SK-N-SH treated with all-trans-retinoic acid at 6 μM for 48 hours (cell line): ENCODE results near the gene NSMF.

Experiments
- ATAC-seq: fragments of 200-7000 bp; cut with Tn5 transposase; 3 replicates; pipeline ENCODE4 v1.9.1; 2020; ENCODE audit warnings: mild to moderate bottlenecking, moderate library complexity
- ARNTL ChIP-seq: fragments of 450-650 bp; formaldehyde crosslinking; IDR thresholded peaks from 2 replicates; pipeline ENCODE4 v1.5.0; 2020; ENCODE audit warnings: low read depth, mild to moderate bottlenecking, moderate library complexity, borderline replicate concordance
- BACH2 ChIP-seq: fragments of 250-450 bp; sonication (Bioruptor Pico); IDR thresholded peaks from 2 replicates; pipeline ENCODE4 v1.9.0; 2021; ENCODE audit warnings: mild to moderate bottlenecking, borderline replicate concordance
- ESRRG ChIP-seq: fragments of 250-450 bp; sonication (Bioruptor Pico); IDR thresholded peaks from 2 replicates; pipeline ENCODE4 v1.6.1; 2021; ENCODE audit warnings: mild to moderate bottlenecking
- GLIS3 ChIP-seq: fragments of 250-450 bp; sonication (Bioruptor Pico); IDR thresholded peaks from 2 replicates; pipeline ENCODE4 v1.5.0; 2020; ENCODE audit warnings: mild to moderate bottlenecking, moderate library complexity
- ISL1 ChIP-seq: fragments of 250-450 bp; sonication (Bioruptor Pico); IDR thresholded peaks from 2 replicates; pipeline ENCODE4 v2.1.2; 2022; ENCODE audit warnings: mild to moderate bottlenecking, moderate library complexity
- OSR1 ChIP-seq: fragments of 250-450 bp; sonication (Bioruptor Pico); IDR thresholded peaks from 2 replicates; pipeline ENCODE4 v1.8.0; 2022; ENCODE audit warnings: moderate library complexity, mild to moderate bottlenecking, inconsistent platforms
- PPARA ChIP-seq: fragments of 250-450 bp; sonication (Bioruptor Pico); IDR thresholded peaks from 2 replicates; pipeline ENCODE4 v1.5.0; 2020; ENCODE audit warnings: mild to moderate bottlenecking, borderline replicate concordance
- RARB ChIP-seq: fragments of 250-450 bp; sonication (Bioruptor Pico); IDR thresholded peaks from 2 replicates; pipeline ENCODE4 v1.8.0; 2021; ENCODE audit warnings: mild to moderate bottlenecking, moderate library complexity
- SNAI2 ChIP-seq: fragments of 250-450 bp; sonication (Bioruptor Pico); IDR thresholded peaks from 2 replicates; pipeline ENCODE4 v1.5.0; 2020; ENCODE audit warnings: mild to moderate bottlenecking, moderate library complexity
- TCF4 ChIP-seq: fragments of 250-450 bp; sonication (Bioruptor Pico); IDR thresholded peaks from 2 replicates; pipeline ENCODE4 v1.8.0; 2021; ENCODE audit warnings: mild to moderate bottlenecking, moderate library complexity, borderline replicate concordance
- TOX ChIP-seq: fragments of 250-450 bp; sonication (Bioruptor Pico); IDR thresholded peaks from 2 replicates; pipeline ENCODE4 v1.8.0; 2021; ENCODE audit warnings: mild to moderate bottlenecking, moderate library complexity, borderline replicate concordance
- ZC3H10 ChIP-seq: fragments of 250-450 bp; sonication (Bioruptor Pico); IDR thresholded peaks from 2 replicates; pipeline ENCODE4 v1.5.1; 2021; ENCODE audit warnings: mild to moderate bottlenecking, moderate library complexity
- ZFP3 ChIP-seq: fragments of 250-450 bp; sonication (Bioruptor Pico); IDR thresholded peaks from 2 replicates; pipeline ENCODE4 v1.5.0; 2020; ENCODE audit warnings: mild to moderate bottlenecking, moderate library complexity
- ZFP30 ChIP-seq: fragments of 450-650 bp; formaldehyde crosslinking; IDR thresholded peaks from 2 replicates; pipeline ENCODE4 v1.5.0; 2022; ENCODE audit warnings: mild to moderate bottlenecking, moderate library complexity
- ZNF70 ChIP-seq: fragments of 450-650 bp; formaldehyde crosslinking; IDR thresholded peaks from 2 replicates; pipeline ENCODE4 v1.5.0; 2020; ENCODE audit warnings: mild to moderate bottlenecking, moderate library complexity
- ZNF8 ChIP-seq: fragments of 450-650 bp; formaldehyde crosslinking; IDR thresholded peaks from 2 replicates; pipeline ENCODE4 v1.5.0; 2020; ENCODE audit warnings: mild to moderate bottlenecking, moderate library complexity
- TF ChIP-seq, protein P1 (sequence below): fragments of 250-450 bp; sonication (Bioruptor Pico); IDR thresholded peaks from 2 replicates; pipeline ENCODE4 v1.5.1; 2021; ENCODE audit warnings: mild to moderate bottlenecking, moderate library complexity
- TF ChIP-seq, protein P2 (sequence below): fragments of 250-450 bp; sonication (Bioruptor Pico); IDR thresholded peaks from 2 replicates; pipeline ENCODE4 v1.5.1; 2020; ENCODE audit warnings: low read depth, mild to moderate bottlenecking, moderate library complexity
- TF ChIP-seq, protein P3 (sequence below): fragments of 250-450 bp; sonication (Bioruptor Pico); IDR thresholded peaks from 2 replicates; pipeline ENCODE4 v1.8.0; 2020; ENCODE audit warnings: mild to moderate bottlenecking, moderate library complexity, borderline replicate concordance
- TF ChIP-seq, protein P4 (sequence below): fragments of 250-450 bp; sonication (Bioruptor Pico); IDR thresholded peaks from 2 replicates; pipeline ENCODE4 v1.8.0; 2021; ENCODE audit warnings: low read depth, mild to moderate bottlenecking, moderate library complexity, borderline replicate concordance
- TF ChIP-seq, protein P5 (sequence below): fragments of 250-450 bp; sonication (Bioruptor Pico); IDR thresholded peaks from 2 replicates; pipeline ENCODE4 v1.5.0; 2020; ENCODE audit warnings: mild to moderate bottlenecking, moderate library complexity

The NSMF gene

DNA sequence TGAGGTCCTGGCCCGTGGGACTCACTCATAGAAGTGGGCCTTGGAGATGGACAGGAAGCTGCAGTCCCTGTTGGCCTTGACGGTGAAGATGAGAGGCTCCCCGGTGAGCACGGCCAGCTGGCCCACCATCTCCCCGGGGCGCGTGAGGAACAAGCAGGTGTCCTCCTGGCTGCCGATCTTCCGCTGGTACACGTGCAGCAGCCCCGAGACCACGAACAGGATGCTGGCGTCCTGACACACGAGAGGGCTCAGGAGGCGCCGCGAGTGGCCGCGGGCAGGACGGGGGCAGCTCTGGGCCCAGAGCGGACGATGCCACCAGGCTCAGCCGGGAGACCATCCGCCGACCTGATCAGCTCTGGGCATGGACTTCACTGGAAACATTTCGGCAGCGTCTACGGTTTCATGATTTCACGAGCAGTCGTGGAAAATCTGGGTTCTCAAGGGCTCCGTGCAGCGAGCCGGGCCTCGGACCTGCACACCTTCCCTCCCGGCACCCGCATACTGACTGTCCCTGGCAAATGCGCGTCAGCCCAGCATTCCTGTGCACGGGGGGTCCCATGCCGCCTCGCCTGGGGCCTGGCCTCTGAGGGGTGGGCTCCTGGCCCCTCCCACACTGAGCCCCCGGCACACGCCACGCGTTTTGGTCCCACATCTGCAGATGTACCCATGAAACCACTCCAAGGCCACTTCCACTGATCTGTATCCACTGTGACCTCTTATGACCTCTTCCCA is 41.7 kb upstream of the NSMF start:
- no peak for ATAC-seq
- TF ChIP-seq ZFP3 (CRISPR knock-in tag) = no peak

DNA sequence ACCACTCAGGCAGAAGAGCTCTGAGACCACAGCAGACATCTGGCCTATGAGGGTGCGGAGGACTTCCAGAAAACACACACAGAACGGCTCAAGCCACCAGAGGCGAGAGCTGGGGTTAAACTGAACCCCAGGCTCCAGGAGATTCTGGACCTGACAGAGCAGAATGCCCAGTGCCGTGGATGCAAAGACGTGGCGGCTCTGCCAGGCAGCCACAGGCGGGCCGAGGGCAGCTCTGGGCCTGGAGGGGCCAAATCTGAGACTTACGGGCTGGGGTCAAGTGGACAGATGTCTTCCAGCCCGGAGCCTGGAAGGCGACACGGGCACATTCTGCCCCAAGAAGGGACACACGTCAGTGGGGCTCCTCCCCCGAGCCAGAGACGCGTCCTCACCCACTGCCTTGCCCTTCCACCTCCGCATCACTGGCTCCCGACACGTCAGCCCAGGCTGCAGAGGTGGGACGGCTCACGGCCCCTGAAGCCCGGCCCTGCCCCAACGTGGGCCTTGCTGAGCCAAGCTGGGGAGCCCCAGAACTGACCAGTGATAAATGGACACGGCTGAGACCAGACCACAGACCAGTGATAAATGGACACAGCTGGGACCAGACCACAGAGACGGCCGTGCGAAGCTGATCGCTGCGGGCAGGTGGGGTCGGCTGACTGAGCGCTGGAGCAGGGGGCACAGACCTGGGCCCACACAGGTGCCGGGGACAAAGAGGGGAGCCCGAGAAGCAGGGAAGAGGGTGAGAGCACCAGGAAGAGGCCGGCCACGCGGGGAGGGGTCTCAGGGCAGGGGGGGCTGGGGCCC is 40.9 kb upstream of the NSMF start:
- no peak for ATAC-seq

DNA sequence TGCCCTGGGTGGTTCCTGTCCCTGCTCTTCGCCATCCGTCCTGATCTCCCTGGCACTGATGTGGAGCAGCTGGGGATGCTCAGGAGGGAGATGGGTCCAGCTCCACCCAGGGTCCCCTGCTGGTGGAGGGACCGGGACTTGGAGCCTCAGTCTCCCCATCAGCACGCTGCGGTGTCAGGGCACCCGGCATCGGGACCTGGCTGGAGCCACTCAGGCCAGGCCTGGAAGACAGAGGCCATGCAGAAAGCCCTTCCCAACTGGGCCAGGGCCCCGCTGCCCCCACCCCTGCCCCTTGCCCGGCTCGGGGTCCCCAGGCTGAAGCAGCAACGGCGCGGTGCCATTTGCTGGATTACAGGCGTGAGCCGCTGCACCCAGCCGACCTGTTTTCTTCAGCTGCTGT is 40.3 kb upstream of the NSMF start:
- no peak for TF ChIP-seq ZNF70
- no peak for TF ChIP-seq ZFP30 (CRISPR knock-in tag)
- TF ChIP-seq OSR1 (CRISPR knock-in tag) = no peak
- no peak for TF ChIP-seq ZFP3 (CRISPR knock-in tag)
- no peak for TF ChIP-seq GLIS3 (CRISPR knock-in tag)
- TF ChIP-seq ESRRG (CRISPR knock-in tag) = no peak
- no peak for TF ChIP-seq TCF4 (CRISPR knock-in tag)
- TF ChIP-seq, protein P1, sequence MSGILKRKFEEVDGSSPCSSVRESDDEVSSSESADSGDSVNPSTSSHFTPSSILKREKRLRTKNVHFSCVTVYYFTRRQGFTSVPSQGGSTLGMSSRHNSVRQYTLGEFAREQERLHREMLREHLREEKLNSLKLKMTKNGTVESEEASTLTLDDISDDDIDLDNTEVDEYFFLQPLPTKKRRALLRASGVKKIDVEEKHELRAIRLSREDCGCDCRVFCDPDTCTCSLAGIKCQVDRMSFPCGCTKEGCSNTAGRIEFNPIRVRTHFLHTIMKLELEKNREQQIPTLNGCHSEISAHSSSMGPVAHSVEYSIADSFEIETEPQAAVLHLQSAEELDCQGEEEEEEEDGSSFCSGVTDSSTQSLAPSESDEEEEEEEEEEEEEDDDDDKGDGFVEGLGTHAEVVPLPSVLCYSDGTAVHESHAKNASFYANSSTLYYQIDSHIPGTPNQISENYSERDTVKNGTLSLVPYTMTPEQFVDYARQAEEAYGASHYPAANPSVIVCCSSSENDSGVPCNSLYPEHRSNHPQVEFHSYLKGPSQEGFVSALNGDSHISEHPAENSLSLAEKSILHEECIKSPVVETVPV (CRISPR knock-in tag) = no peak
- TF ChIP-seq, protein P2, sequence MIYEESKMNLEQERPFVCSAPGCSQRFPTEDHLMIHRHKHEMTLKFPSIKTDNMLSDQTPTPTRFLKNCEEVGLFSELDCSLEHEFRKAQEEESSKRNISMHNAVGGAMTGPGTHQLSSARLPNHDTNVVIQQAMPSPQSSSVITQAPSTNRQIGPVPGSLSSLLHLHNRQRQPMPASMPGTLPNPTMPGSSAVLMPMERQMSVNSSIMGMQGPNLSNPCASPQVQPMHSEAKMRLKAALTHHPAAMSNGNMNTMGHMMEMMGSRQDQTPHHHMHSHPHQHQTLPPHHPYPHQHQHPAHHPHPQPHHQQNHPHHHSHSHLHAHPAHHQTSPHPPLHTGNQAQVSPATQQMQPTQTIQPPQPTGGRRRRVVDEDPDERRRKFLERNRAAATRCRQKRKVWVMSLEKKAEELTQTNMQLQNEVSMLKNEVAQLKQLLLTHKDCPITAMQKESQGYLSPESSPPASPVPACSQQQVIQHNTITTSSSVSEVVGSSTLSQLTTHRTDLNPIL = no peak
- no peak for TF ChIP-seq ARNTL (CRISPR knock-in tag)
- no peak for TF ChIP-seq TOX (CRISPR knock-in tag)
- no peak for TF ChIP-seq RARB
- ATAC-seq = no peak

More for the DNA sequence above, 40.9 kb upstream of the NSMF start:
- TF ChIP-seq, protein P3, sequence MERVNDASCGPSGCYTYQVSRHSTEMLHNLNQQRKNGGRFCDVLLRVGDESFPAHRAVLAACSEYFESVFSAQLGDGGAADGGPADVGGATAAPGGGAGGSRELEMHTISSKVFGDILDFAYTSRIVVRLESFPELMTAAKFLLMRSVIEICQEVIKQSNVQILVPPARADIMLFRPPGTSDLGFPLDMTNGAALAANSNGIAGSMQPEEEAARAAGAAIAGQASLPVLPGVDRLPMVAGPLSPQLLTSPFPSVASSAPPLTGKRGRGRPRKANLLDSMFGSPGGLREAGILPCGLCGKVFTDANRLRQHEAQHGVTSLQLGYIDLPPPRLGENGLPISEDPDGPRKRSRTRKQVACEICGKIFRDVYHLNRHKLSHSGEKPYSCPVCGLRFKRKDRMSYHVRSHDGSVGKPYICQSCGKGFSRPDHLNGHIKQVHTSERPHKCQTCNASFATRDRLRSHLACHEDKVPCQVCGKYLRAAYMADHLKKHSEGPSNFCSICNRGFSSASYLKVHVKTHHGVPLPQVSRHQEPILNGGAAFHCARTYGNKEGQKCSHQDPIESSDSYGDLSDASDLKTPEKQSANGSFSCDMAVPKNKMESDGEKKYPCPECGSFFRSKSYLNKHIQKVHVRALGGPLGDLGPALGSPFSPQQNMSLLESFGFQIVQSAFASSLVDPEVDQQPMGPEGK (CRISPR knock-in tag) = no peak
- no peak for TF ChIP-seq ARNTL (CRISPR knock-in tag)
- TF ChIP-seq BACH2 (CRISPR knock-in tag) = no peak
- TF ChIP-seq OSR1 (CRISPR knock-in tag) = no peak
- TF ChIP-seq RARB = no peak
- no peak for TF ChIP-seq ESRRG (CRISPR knock-in tag)
- TF ChIP-seq, protein P4, sequence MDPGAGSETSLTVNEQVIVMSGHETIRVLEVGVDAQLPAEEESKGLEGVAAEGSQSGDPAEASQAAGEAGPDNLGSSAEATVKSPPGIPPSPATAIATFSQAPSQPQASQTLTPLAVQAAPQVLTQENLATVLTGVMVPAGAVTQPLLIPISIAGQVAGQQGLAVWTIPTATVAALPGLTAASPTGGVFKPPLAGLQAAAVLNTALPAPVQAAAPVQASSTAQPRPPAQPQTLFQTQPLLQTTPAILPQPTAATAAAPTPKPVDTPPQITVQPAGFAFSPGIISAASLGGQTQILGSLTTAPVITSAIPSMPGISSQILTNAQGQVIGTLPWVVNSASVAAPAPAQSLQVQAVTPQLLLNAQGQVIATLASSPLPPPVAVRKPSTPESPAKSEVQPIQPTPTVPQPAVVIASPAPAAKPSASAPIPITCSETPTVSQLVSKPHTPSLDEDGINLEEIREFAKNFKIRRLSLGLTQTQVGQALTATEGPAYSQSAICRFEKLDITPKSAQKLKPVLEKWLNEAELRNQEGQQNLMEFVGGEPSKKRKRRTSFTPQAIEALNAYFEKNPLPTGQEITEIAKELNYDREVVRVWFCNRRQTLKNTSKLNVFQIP (CRISPR knock-in tag) = no peak
- TF ChIP-seq ZFP30 (CRISPR knock-in tag) = no peak
- TF ChIP-seq ISL1 (CRISPR knock-in tag) = no peak
- TF ChIP-seq ZNF8 (CRISPR knock-in tag) = no peak
- no peak for TF ChIP-seq ZFP3 (CRISPR knock-in tag)
- TF ChIP-seq, protein P5, sequence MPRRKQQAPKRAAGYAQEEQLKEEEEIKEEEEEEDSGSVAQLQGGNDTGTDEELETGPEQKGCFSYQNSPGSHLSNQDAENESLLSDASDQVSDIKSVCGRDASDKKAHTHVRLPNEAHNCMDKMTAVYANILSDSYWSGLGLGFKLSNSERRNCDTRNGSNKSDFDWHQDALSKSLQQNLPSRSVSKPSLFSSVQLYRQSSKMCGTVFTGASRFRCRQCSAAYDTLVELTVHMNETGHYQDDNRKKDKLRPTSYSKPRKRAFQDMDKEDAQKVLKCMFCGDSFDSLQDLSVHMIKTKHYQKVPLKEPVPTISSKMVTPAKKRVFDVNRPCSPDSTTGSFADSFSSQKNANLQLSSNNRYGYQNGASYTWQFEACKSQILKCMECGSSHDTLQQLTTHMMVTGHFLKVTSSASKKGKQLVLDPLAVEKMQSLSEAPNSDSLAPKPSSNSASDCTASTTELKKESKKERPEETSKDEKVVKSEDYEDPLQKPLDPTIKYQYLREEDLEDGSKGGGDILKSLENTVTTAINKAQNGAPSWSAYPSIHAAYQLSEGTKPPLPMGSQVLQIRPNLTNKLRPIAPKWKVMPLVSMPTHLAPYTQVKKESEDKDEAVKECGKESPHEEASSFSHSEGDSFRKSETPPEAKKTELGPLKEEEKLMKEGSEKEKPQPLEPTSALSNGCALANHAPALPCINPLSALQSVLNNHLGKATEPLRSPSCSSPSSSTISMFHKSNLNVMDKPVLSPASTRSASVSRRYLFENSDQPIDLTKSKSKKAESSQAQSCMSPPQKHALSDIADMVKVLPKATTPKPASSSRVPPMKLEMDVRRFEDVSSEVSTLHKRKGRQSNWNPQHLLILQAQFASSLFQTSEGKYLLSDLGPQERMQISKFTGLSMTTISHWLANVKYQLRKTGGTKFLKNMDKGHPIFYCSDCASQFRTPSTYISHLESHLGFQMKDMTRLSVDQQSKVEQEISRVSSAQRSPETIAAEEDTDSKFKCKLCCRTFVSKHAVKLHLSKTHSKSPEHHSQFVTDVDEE (CRISPR knock-in tag) = no peak
- no peak for TF ChIP-seq PPARA (CRISPR knock-in tag)
- TF ChIP-seq GLIS3 (CRISPR knock-in tag) = no peak
- TF ChIP-seq TCF4 (CRISPR knock-in tag) = no peak
- TF ChIP-seq, protein P1 (CRISPR knock-in tag) = no peak
- no peak for TF ChIP-seq TOX (CRISPR knock-in tag)
- TF ChIP-seq ZC3H10 (CRISPR knock-in tag) = no peak
- TF ChIP-seq SNAI2 (CRISPR knock-in tag) = no peak
- TF ChIP-seq, all 23 proteins: peak for 0
